IMR-90 (cell line): ENCODE results near the gene DAAM1. TPM values are rescaled to one million over a fixed set of nuclear protein-coding genes. Genes with fewer than 3 reads are reported as not detected.

Experiments
- ATAC-seq: fragments of 200-7000 bp; cut with Tn5 transposase; 2 replicates; pipeline ENCODE4 v1.9.1; 2020; ENCODE audit warnings: low read depth, mild to moderate bottlenecking, moderate library complexity
- BruUV-seq: library from RNA; stranded (reverse); fragments of 400-500 nt; replicated peaks from 2 replicates; lab custom pipeline; 2021; lab: Mats Ljungman, UMichigan
- CTCF ChIA-PET: fragments of 300-600 bp; formaldehyde crosslinking; extraction: SDS; loops from one replicate; lab custom pipeline; 2021; ENCODE audit warnings: antibody characterized with exemption; lab: Yijun Ruan, JAX
- POLR2A ChIA-PET: fragments of 300-600 bp; sonication (Branson Sonifier 250); formaldehyde crosslinking; loops from one replicate; lab custom pipeline; 2022; ENCODE audit warnings: antibody characterized with exemption; ENCODE audit not compliant: unreplicated experiment; lab: Charles Lee
- DNase-seq: peaks from one replicate; pipeline ENCODE4 v3.0.0; 2013
- H2AFZ ChIP-seq: replicated peaks from 2 replicates; pipeline ENCODE3; 2013; ENCODE audit warnings: low read length, mild to moderate bottlenecking; ENCODE audit not compliant: poor library complexity
- H2AK5ac ChIP-seq: 2 replicates; pipeline ENCODE4 v1.6.1; 2013; ENCODE audit warnings: low read depth, low read length, inconsistent platforms
- H2AK9ac ChIP-seq: replicated peaks from 2 replicates; pipeline ENCODE3; 2013; ENCODE audit warnings: mild to moderate bottlenecking, low read depth, low read length, moderate library complexity; ENCODE audit not compliant: poor library complexity
- H2BK120ac ChIP-seq: 2 replicates; pipeline ENCODE4 v1.6.1; 2013; ENCODE audit warnings: low read depth, low read length, inconsistent platforms
- H2BK15ac ChIP-seq: 3 replicates; pipeline ENCODE4 v1.6.1; 2013; ENCODE audit warnings: low read depth, low read length, inconsistent platforms
- H2BK20ac ChIP-seq: 2 replicates; pipeline ENCODE4 v1.6.1; 2013; ENCODE audit warnings: low read depth, mild to moderate bottlenecking, inconsistent platforms, low read length, moderate library complexity
- H2BK5ac ChIP-seq: 2 replicates; pipeline ENCODE4 v1.6.1; 2013; ENCODE audit warnings: mild to moderate bottlenecking, low read depth, low read length, inconsistent platforms; ENCODE audit not compliant: poor library complexity, severe bottlenecking
- H3K14ac ChIP-seq: replicated peaks from 2 replicates; pipeline ENCODE4 v1.6.1; 2013; ENCODE audit warnings: low read depth, low read length, inconsistent platforms
- H3K18ac ChIP-seq: 2 replicates; pipeline ENCODE4 v1.6.1; 2013; ENCODE audit warnings: low read depth, low read length, control low read depth
- H3K23ac ChIP-seq: 2 replicates; pipeline ENCODE4 v1.6.1; 2013; ENCODE audit warnings: low read depth, low read length, inconsistent platforms
- H3K27ac ChIP-seq: 2 replicates; pipeline ENCODE4 v1.5.1; 2013; ENCODE audit warnings: mild to moderate bottlenecking, control low read depth, low read length; ENCODE audit not compliant: insufficient read depth
- H3K27me3 ChIP-seq: 2 replicates; pipeline ENCODE4 v1.6.1; 2013; ENCODE audit warnings: low read length; ENCODE audit not compliant: control insufficient read depth, insufficient read depth
- H3K36me3 ChIP-seq: 2 replicates; pipeline ENCODE4 v1.6.1; 2013; ENCODE audit warnings: low read length, mixed read lengths; ENCODE audit not compliant: control insufficient read depth, insufficient read depth
- H3K4ac ChIP-seq: 2 replicates; pipeline ENCODE4 v1.6.1; 2013; ENCODE audit warnings: low read depth, low read length, inconsistent platforms
- H3K4me1 ChIP-seq: 2 replicates; pipeline ENCODE4 v1.6.1; 2013; ENCODE audit warnings: low read length, mixed read lengths; ENCODE audit not compliant: control insufficient read depth, insufficient read depth
- H3K4me2 ChIP-seq: 2 replicates; pipeline ENCODE4 v1.6.1; 2013; ENCODE audit warnings: low read depth, mild to moderate bottlenecking, control low read depth, low read length, moderate library complexity
- H3K4me3 ChIP-seq: 2 replicates; pipeline ENCODE4 v1.5.1; 2013; ENCODE audit warnings: low read depth, mild to moderate bottlenecking, control low read depth, low read length, moderate library complexity; ENCODE audit not compliant: insufficient read depth
- H3K56ac ChIP-seq: 2 replicates; pipeline ENCODE4 v1.6.1; 2013; ENCODE audit warnings: low read length, inconsistent platforms; ENCODE audit not compliant: insufficient read depth; ENCODE audit errors: extremely low read depth
- H3K79me1 ChIP-seq, 2 experiments: 2 replicates each; pipeline ENCODE4 v1.6.1; 2013; ENCODE audit warnings: low read length in 2 of 2, inconsistent platforms in 1 of 2, low read depth in 1 of 2
- H3K9ac ChIP-seq: 2 replicates; pipeline ENCODE4 v1.6.1; 2013; ENCODE audit warnings: low read depth, low read length, control low read depth
- H3K9me1 ChIP-seq: 2 replicates; pipeline ENCODE4 v1.6.1; 2013; ENCODE audit warnings: low read length, inconsistent platforms; ENCODE audit not compliant: insufficient read depth
- H3K9me3 ChIP-seq: 2 replicates; pipeline ENCODE4 v1.6.1; 2013; ENCODE audit warnings: low read length; ENCODE audit not compliant: control insufficient read depth, insufficient read depth
- H4K20me1 ChIP-seq: 2 replicates; pipeline ENCODE4 v1.6.1; 2013; ENCODE audit warnings: low read length, inconsistent platforms; ENCODE audit not compliant: insufficient read depth
- H4K5ac ChIP-seq: 2 replicates; pipeline ENCODE4 v1.6.1; 2013; ENCODE audit warnings: mild to moderate bottlenecking, low read depth, low read length, control low read depth
- H4K8ac ChIP-seq, 2 experiments: 2 replicates each; pipeline ENCODE4 v1.6.1; 2013; ENCODE audit warnings: low read depth in 2 of 2, low read length in 2 of 2, control low read depth in 1 of 2, inconsistent platforms in 1 of 2
- H4K91ac ChIP-seq: 2 replicates; pipeline ENCODE4 v1.6.1; 2013; ENCODE audit warnings: low read depth, low read length, inconsistent platforms; ENCODE audit not compliant: insufficient read depth
- RFX5 ChIP-seq: IDR thresholded peaks from 2 replicates; pipeline ENCODE4 v1.8.0; 2012; ENCODE audit warnings: low read depth, mild to moderate bottlenecking, low read length, moderate library complexity
- dilution Hi-C: fragments of 300-500 bp; cut with HindIII; formaldehyde crosslinking; loops from one replicate; pipeline ENCODE4 v1.14.3; 2018; ENCODE audit warnings: low sequenced_read_pairs; ENCODE audit not compliant: unreplicated experiment
- in situ Hi-C: fragments of 300-500 bp; cut with MboI; formaldehyde crosslinking; loops from 3 replicates; pipeline ENCODE4 v1.14.3; 2019; ENCODE audit warnings: low sequenced_read_pairs, inconsistent platforms, mixed read lengths
- intact Hi-C: fragments of 100-400 bp; cut with micrococcal nuclease; formaldehyde crosslinking; loops from 2 replicates; pipeline ENCODE4 v1.10.0; 2022
- polyA plus RNA-seq, 3 experiments: library from polyadenylated mRNA; depleted of rRNA; stranded (reverse); fragments of >200 nt; gene quantifications; 2 replicates each; pipeline ENCODE4 v1.2.3, GENCODE V29; 2012; ENCODE audit warnings: low replicate concordance in 1 of 3
- total RNA-seq: library from RNA; depleted of rRNA; stranded (reverse); fragments of >200 nt; gene quantifications from 2 replicates; pipeline ENCODE4 v1.2.3, GENCODE V29; 2012

DAAM1 gene
- total and polyA plus RNA-seq, 2 of the 4 experiments (the other 2 are of a cell fraction) = 4.8 to 5.4 TPM

DNA sequence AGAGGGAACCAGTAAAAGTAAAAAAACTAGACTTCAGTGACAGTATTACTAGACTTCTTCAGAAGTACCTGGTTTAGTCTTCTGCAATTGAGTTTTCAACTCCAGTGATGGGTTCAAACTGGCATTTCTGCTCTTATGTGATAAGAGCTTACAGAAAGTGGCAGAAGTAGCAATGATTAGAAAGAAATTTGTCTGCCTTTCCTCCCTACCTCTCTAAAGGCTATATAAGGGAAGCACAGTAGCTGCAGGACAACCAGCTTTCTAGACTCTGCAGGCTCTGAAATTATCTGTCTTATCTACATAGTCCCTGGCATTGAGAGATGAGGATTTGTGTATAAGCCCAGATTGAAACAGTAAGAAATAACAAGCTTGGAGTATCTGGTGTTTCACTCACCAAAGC, 107.5 kb downstream of the DAAM1 start:
- Histone ChIP-seq H4K5ac (no peak overlapping the region), H3K4me2 (no peak overlapping the region), H3K27me3 (no peaks in the 10 kb centered on the region; the same call in 1 of the 2 replicates), H3K23ac (no peak overlapping the region), H2BK120ac (no peak overlapping the region), H3K4me1 (peaks cover 6% of the 10 kb centered on the region), H3K18ac (no peak overlapping the region), H2BK5ac (no peak overlapping the region), H3K27ac (no peak overlapping the region), H3K9ac (no peak overlapping the region), H2AK9ac (no peak overlapping the region), H3K9me1 (no peaks in the 10 kb centered on the region), H4K8ac (no peak overlapping the region), H3K79me1 (no peaks in the 10 kb centered on the region), H3K4ac (no peak overlapping the region), H2BK20ac (no peak overlapping the region), H4K20me1 (no peaks in the 10 kb centered on the region), H2AK5ac (no peak overlapping the region), H2BK15ac (no peak overlapping the region), H3K14ac (no peak overlapping the region), H2AFZ (no peak overlapping the region), H3K9me3 (no peaks in the 10 kb centered on the region), H4K91ac (no peak overlapping the region), H3K36me3 (peaks cover 3% of the 10 kb centered on the region; the same call in 1 of the 2 replicates), H3K4me3 (no peak overlapping the region), H3K56ac (no peak overlapping the region)
- TF ChIP-seq RFX5 = no peak
- dilution Hi-C loops (no loop called here), intact Hi-C loops (no loop called here), in situ Hi-C loops (no loop called here)
- ATAC-seq (no peak), DNase-seq (no peak)
- BruUV-seq = no TSS peak
- ChIA-PET CTCF (interaction anchor here (1.4 kb wide), 1 partner anchor 9 kb away, joined by 3 read pairs; no protein-coding TSS in a partner anchor), POLR2A (no interaction called here)
